Heart right ventricle (tissue), 16 donors: ENCODE data around the gene CAMSAP3. TPM values are rescaled to one million over a fixed set of nuclear protein-coding genes. Genes with fewer than 3 reads are reported as not detected.

ENCODE experiments used
- ATAC-seq, 8 donors: fragments of 200-7000 bp; cut with Tn5 transposase; one replicate each; pipeline ENCODE4 v1.9.1; 2020; ENCODE audit warnings: mild to moderate bottlenecking in 8 of 8, moderate library complexity in 8 of 8, moderate number of reproducible peaks in 1 of 8
- DNase-seq, 2 donors: peaks; one replicate each; pipeline ENCODE4 v3.0.0-alpha.2; 2020
- H3K27ac ChIP-seq, 10 donors: fragments of 200-600 bp; sonication (generic) in 2 of 10; one replicate each; pipeline versions ENCODE4 v1.5.0 to v1.8.0; 2020 to 2022; ENCODE audit warnings: mild to moderate bottlenecking in 3 of 10
- H3K27me3 ChIP-seq, 7 donors: fragments of 200-600 bp; one replicate each; pipeline ENCODE4 v1.8.0; 2021 to 2022; ENCODE audit warnings: mild to moderate bottlenecking in 2 of 7
- H3K36me3 ChIP-seq, 9 donors: fragments of 200-600 bp; sonication (generic) in 1 of 9; one replicate each; pipeline versions ENCODE4 v1.5.0 to v1.8.0; 2020 to 2022; ENCODE audit warnings: mild to moderate bottlenecking in 2 of 9
- H3K4me1 ChIP-seq, 9 donors: fragments of 200-600 bp; sonication (generic) in 1 of 9; one replicate each; pipeline versions ENCODE4 v1.5.0 to v1.8.0; 2020 to 2022; ENCODE audit warnings: mild to moderate bottlenecking in 4 of 9
- H3K4me3 ChIP-seq, 10 donors: fragments of 200-600 bp; sonication (generic) in 2 of 10; one replicate each; pipeline versions ENCODE4 v1.5.0 to v1.8.0; 2020 to 2022; ENCODE audit warnings: mild to moderate bottlenecking in 7 of 10, moderate library complexity in 2 of 10
- H3K9me3 ChIP-seq, 11 donors: fragments of 200-600 bp in 10 of 11; sonication (generic) in 2 of 11; one replicate each; pipeline versions ENCODE4 v1.5.0 to v1.8.0; 2013 to 2022; ENCODE audit warnings: mild to moderate bottlenecking in 2 of 11, control low read depth in 1 of 11, moderate library complexity in 1 of 11
- WGBS, 2 donors: extraction: QIAGEN DNeasy Blood & Tissue Kit; methylation state at CpG; one replicate each; pipeline ENCODE4 v1.1.7; 2013; ENCODE audit warnings: inconsistent platforms in 1 of 2; 5-methylcytosine and 5-hydroxymethylcytosine counted together
- intact Hi-C, 10 donors: fragments of 100-400 bp; cut with DNase I; formaldehyde crosslinking; loops; one replicate each; pipeline versions ENCODE4 v1.11.1 to v1.14.2; 2022
- polyA plus RNA-seq, 2 donors: library from polyadenylated mRNA; stranded (reverse); fragments of 200-250 nt; gene quantifications; one replicate each; pipeline ENCODE4 v1.2.3, GENCODE V29; 2013
- total RNA-seq, 10 donors: library from RNA; stranded (reverse); fragmentation: NEBNext Ultra II Directional in 3 of 10; extraction: Animal tissue kit (Norgen Biotek cat#: 25700) in 3 of 10; gene quantifications; one replicate each; pipeline versions ENCODE4 v1.2.1 to v1.2.4, GENCODE V29; 2021 to 2023
- TF ChIP-seq, protein P1 (sequence below), 9 donors: fragments of 200-600 bp; sonication (generic) in 2 of 9; IDR thresholded peaks; one replicate each; pipeline versions ENCODE4 v1.5.0 to v1.8.0; 2021 to 2022; ENCODE audit warnings: antibody characterized with exemption in 9 of 9, mild to moderate bottlenecking in 5 of 9, moderate library complexity in 1 of 9
- donor health status: Arrhythmogenic right ventricular cardiomyopathy.
- donor health status: ischemic (EF 13 %, LVEDD 7.1; RV severe dilation, severe dysfunction).
- donor health status: healthy with polysubstance abuse.
- donor health status: DM: no; HTN: yes; CAD: no.
- donor health status: DM: no; HTN: no; CAD: no.
- donor health status: ischemic (EF 25% LVEDD 6.9; RV normal size, moderate dysfunction).
- donor health status: ischemic (EF 25% LVEDD 5.7; RV mildly dilated, moderate dysfunction).
- donor health status: healthy.
- donor health status: DM: yes; HTN: yes; CAD: no.
- donor health status: Ischemic cardiomyopathy.
- donor health status: ischemic (EF 35%, LVEDD 5.7; RV mildly dilated, moderate dysfunction).
- donor health status: nonischemic (EF 11% LVEDD 7.7; RV severe dilation, severe dysfunction).
- donor health status: DM: yes; HTN: yes; CAD: no.
- donor health status: PGD.
- donor health status: ischemic (EF 29% LVEDD 5.4; RV normal size, mild dysfunction).
- donor health status: nonischemic (EF 23%, LVEDD 6.1; RV moderate dilation, normal function).

The CAMSAP3 gene
- total and polyA plus RNA-seq, 12 donors, result 0.03 to 2.0 (median 0.29) TPM

DNA sequence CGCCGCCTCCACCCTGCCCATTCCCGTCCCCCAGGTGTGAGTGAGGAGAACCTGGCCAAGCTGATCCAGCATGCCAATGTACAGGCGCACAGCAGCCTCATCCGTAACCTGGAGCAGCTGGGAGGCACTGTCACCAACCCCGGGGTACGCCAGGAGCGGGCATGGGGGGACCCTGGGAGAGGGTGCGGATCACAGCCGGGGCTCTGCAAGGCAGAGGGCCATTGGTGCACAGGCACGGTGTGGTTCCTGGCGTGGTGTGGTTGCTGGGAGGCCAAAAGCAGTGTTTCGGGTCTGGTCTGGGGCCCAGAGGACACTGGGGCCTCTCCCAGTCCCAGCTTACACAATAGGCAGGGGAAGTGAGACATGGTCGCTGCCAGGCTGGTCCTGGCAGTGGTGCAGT, 49.5 kb downstream of the CAMSAP3 start:
- DNase-seq (no peak), ATAC-seq (peak in 1 of 8 donors; percentile 22)
- WGBS, 2 donors, result 88 to 92% methylated on average over 14 of the region's 14 CpGs
- peak overlapping the region in 1 of 10 donors; percentile 66 for H3K27ac ChIP-seq
- H3K4me3 ChIP-seq, result no peak overlapping the region
- H3K9me3 ChIP-seq, result no peaks in the 10 kb centered on the region
- peaks cover 0 to 30% (median 0%) of the 10 kb centered on the region in 9 donors for H3K36me3 ChIP-seq
- TF ChIP-seq, protein P1, sequence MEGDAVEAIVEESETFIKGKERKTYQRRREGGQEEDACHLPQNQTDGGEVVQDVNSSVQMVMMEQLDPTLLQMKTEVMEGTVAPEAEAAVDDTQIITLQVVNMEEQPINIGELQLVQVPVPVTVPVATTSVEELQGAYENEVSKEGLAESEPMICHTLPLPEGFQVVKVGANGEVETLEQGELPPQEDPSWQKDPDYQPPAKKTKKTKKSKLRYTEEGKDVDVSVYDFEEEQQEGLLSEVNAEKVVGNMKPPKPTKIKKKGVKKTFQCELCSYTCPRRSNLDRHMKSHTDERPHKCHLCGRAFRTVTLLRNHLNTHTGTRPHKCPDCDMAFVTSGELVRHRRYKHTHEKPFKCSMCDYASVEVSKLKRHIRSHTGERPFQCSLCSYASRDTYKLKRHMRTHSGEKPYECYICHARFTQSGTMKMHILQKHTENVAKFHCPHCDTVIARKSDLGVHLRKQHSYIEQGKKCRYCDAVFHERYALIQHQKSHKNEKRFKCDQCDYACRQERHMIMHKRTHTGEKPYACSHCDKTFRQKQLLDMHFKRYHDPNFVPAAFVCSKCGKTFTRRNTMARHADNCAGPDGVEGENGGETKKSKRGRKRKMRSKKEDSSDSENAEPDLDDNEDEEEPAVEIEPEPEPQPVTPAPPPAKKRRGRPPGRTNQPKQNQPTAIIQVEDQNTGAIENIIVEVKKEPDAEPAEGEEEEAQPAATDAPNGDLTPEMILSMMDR (IDR thresholded peaks at IDR 0.05), result no peak
- H3K27me3 ChIP-seq, result peaks cover 0 to 34% (median 11%) of the 10 kb centered on the region in 7 donors
- peaks cover 0 to 8% (median 0%) of the 10 kb centered on the region in 9 donors for H3K4me1 ChIP-seq
- intact Hi-C loops, result no loop called here

DNA sequence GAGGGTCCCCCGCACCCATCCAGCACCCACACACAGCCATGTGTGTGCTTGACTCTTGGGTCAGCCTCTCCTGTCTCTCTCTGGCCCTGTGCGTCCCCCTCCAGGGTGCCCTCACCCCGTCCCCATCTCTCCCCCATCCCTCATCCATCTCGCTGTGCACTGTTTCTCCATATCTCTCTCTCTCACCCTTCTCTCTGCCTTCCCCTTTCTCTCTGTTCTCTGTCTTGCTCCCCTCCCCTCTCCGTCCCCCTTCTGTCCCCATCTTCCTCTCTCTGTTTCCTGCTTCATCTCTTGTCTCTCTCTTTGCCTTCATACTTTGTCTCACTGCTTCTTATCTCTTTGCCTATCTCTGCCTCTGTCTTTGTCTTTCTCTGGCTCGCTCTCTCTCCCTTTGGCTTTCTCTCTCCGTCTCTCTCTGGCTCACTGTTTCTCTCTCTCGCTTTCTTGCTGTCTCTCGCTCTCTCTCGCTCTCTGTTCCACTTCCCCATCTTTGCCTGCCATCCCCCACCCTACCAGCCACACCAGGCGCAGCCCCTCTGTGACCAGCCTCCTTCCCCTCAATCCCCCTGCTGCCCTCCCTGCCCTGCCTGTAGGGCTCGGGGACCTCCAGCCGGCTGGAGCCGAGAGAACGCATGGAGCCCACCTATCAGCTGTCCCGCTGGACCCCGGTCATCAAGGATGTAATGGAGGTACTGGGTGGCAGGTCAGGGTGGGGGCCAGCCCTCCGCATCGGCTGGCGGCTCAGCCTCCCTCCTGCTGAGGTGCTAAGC, 50.2 kb downstream of the CAMSAP3 start:
- peak overlapping the region in 1 of 10 donors; percentile 3 for H3K4me3 ChIP-seq
- intact Hi-C loops, result no loop called here
- H3K9me3 ChIP-seq, result no peaks in the 10 kb centered on the region
- peaks cover 0 to 39% (median 11%) of the 10 kb centered on the region in 7 donors for H3K27me3 ChIP-seq
- peak overlapping the region in 1 of 10 donors; percentile 66 for H3K27ac ChIP-seq
- TF ChIP-seq, protein P1 (IDR thresholded peaks at IDR 0.05), result no peak
- peaks cover 0 to 30% (median 0%) of the 10 kb centered on the region in 9 donors for H3K36me3 ChIP-seq
- ATAC-seq (no peak), DNase-seq (no peak)
- peaks cover 0 to 8% (median 0%) of the 10 kb centered on the region in 9 donors for H3K4me1 ChIP-seq
- whole genome bisulfite sequencing, 2 donors, result 46 to 55% methylated on average over 20 of the region's 20 CpGs

- Histone ChIP-seq H3K4me1 (peaks cover 0 to 8% (median 0%) of the 10 kb centered on the region in 9 donors), H3K36me3 (peaks cover 0 to 29% (median 0%) of the 10 kb centered on the region in 9 donors), H3K9me3 (no peaks in the 10 kb centered on the region), H3K27me3 (peaks cover 0 to 45% (median 11%) of the 10 kb centered on the region in 7 donors), H3K27ac (peak overlapping the region in 1 of 10 donors; percentile 66), H3K4me3 (peak overlapping the region in 1 of 10 donors; percentile 3)
- intact Hi-C loops, result no loop called here
- 74 to 79% methylated on average over 7 to 8 of the region's 8 CpGs for WGBS, 2 donors
- ATAC-seq, result no peak
- TF ChIP-seq, protein P1 (IDR thresholded peaks at IDR 0.05), result no peak
- DNase-seq, result no peak
Observed at GRCh38 chr19:7646426-7646700, 50.7 kb downstream of the CAMSAP3 start.

DNA sequence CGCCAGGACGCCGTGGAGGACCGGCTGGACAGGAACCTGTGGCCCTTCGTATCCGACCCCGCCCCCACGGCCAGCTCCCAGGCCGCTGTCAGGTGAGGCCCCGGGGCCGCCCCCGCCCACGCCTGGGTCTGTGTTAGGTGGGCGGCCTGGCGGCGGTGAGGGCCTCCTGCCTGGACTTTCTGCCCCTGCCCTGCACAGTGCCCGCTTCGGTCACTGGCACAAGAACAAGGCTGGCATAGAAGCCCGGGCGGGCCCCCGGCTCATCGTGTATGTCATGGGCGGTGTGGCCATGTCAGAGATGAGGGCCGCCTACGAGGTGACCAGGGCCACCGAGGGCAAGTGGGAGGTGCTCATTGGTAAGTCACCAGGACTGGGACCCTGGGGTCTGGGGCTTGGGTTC, 51.5 kb downstream of the CAMSAP3 start:
- TF ChIP-seq, protein P1 (IDR thresholded peaks at IDR 0.05), result no peak
- Histone ChIP-seq H3K9me3 (no peaks in the 10 kb centered on the region), H3K4me1 (peaks cover 0 to 12% (median 0%) of the 10 kb centered on the region in 9 donors), H3K27me3 (peaks cover 0 to 46% (median 11%) of the 10 kb centered on the region in 7 donors), H3K27ac (no peak overlapping the region), H3K4me3 (no peak overlapping the region), H3K36me3 (peaks cover 0 to 25% (median 0%) of the 10 kb centered on the region in 9 donors)
- ATAC-seq (peak in 1 of 8 donors; percentile 23), DNase-seq (no peak)
- intact Hi-C loops, result no loop called here
- 92 to 97% methylated on average over 26 of the region's 26 CpGs for WGBS, 2 donors
